NCI-H187 treated with DMSO at 0.1 percent for 48 hours (cell line): ENCODE measurements around the gene PPP1R11.

Source experiments
- DNase-seq: peaks from one replicate; lab custom pipeline; 2025; lab: John Stamatoyannopoulos, UW

The PPP1R11 gene

DNA sequence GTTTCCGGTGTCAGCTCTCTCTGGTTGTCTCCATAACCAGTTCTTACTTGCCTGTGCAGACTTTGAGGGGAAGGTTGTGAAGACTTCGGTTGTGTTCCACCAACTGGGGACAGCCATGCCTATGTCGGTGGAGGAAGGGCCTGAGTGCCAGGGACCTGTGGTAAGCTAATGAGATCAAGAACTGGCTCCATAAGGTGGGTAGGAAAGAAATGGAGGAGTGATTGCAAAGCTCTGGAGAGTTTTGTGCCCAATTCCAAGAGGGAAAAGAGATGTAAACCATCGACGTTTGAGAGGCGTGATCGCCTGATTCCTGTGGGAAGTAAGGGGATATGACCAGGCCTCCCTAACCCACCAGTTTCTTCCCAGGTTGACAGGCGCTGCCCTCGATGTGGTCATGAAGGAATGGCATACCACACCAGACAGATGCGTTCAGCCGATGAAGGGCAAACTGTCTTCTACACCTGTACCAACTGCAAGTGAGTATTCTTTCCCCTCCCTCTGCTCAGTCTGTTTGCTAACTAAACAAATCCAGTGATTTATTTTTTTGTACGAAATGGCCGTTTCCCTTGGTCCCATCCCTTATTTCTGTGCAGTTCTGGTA, 5.0 kb upstream of the PPP1R11 start:
- no peak for DNase-seq

DNA sequence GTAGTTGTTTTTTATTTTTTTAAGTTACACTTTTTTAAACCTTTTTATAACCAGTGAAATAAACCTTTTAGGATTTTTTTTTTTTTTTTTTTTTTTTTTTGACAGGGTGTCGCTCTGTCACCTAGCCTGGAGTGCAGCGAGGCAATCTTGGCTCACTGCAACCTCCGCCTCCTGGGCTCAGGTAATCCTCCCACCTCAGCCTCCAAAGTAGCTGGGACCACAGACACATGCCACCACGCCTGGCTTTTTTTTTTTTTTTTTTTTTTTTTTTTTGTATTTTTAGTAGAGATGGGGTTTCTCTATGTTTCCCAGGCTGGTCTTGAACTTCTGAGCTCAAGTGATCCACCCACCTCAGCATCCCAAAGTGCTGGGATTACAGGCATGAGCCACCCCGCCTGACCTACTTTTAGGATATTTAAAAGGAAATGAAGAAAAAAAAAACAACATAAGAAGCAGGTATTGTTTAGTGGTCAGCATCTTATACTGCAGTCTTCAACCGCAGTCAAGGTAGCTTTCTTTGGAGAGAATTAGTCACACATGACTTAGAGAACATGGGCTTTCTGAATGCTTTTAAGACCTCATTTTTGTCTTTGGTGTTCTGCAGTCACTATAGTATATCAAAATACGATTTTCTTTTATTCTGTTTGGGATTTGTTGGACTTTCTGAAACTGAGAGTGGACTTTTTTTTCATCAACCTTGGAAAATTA, 4.4 kb upstream of the PPP1R11 start:
- DNase-seq: no peak

DNA sequence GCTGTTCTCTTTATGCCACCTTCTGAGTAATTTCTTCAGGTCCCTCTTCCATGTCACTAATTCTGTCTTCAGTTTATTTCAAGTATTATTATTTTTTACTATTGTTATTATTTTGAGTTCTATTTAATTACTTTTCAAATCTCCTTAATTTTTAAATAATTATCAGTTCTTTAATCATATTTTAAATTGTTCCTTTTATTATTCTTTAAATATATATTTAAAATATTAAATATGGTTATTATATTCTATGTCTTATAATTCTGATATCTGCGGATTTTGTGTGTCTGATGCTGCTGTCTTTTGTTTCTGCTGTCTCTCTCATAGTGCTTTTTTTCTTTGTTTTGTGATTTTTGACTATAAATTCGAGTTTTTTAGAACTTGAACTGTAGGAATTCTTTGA, 3.7 kb upstream of the PPP1R11 start:
- DNase-seq: no peak

DNA sequence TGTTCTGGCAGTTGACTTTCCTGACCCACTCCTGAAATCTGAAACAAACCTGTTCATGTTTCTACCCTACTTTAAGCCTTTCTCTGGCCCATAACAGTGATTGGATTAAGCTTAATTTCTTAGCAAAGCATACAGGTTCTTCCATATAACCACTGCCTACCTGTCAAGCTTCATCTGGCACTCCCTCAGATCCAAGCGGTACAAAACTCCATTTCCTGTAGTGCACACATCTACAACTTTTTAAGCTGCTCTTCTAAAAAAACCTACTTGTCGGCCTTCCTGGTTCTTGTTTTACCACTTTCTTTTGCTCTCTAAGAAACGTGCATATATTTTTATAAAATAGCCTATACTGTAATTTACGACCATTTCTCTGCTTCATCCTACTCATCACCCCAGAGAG, 916 bp upstream of the PPP1R11 start:
- DNase-seq: no peak

DNA sequence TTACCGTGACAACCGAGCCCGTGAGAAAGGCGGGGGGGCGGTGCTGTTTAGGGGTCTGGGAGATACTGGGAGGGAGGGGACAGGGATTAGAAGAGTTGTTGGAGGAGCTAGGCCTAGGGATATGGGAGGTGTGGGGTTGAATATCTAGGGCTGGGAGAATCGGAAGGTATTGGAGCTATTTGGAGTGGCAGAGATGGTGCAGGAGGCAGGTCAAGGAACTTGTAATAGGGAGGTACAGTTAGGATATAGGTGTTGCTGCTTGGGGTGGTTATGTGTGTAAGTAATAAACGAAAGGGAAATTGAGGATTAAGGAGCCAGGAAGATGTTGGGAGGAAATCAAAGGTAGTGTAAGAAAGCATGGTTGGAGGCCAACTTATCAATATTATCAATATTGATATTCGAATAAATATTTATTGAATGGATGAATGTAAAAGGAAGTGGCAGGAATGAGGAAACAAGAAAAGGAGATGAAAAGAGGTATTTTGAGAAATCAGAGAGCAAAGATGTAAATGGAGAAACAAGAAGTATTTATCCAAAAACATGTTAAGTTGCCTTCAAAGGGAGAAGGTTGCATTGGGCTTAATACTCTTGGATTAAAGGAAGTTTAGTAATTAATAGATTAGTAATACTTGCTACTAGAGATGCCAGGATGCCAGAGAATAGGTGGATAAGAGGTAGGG, 602 bp downstream of the PPP1R11 start:
- DNase-seq: no peak

DNA sequence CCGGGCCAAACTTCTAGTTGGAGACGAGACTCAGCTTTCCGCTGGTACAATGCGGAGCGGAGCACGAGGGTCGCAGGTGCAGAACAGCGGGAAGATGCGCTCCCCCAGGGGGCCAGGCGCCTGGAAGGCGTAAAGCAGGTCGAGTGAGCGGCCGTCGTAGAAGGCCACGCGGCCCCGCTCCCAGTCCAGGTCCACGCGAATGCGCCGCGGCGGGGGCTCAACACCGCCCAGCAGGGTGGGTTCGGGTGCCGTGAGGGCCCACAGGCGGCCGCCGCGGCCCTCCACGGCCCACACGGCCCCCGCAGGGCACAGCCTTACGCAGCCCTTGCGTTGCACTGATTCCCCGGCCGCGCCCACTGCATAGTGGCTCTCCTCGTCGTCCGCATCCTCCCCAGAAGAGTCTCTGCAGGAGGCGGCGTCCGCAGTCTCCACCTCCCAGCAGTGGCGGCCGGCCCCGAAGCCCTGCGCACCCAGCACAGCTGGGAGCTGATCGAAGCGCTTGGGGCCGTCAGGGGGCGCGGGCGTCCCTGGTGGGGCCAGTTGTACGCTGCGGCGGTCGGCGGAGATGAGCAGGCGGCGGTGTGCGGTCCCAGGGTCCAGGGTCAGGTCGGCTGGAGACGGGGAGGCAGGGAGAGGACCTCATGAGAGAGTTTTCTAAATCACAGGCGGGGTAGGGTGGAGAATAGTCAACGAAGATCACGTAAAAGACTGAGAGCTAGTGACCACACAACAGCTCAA, 4.3 kb downstream of the PPP1R11 start:
- DNase-seq: no peak

DNA sequence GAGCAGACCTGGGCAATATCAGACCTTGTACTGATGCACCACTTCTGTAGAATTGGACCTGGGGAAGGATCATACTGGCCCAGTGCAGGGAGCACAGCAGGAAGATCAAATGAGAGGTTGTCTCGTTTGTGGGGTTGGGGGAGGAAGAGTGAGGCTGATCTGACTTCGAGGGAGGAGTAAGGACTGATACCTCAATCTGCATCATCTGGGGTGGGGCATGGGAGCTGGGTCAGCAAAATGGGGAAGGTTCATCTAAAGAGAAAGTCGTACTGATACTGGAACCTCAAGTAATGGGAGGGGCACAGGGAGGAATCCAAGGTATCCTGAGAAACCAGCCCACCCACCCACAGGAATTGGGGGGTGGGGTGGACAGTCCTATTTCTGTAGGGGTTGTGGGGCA, 4.9 kb downstream of the PPP1R11 start:
- no peak for DNase-seq

DNA sequence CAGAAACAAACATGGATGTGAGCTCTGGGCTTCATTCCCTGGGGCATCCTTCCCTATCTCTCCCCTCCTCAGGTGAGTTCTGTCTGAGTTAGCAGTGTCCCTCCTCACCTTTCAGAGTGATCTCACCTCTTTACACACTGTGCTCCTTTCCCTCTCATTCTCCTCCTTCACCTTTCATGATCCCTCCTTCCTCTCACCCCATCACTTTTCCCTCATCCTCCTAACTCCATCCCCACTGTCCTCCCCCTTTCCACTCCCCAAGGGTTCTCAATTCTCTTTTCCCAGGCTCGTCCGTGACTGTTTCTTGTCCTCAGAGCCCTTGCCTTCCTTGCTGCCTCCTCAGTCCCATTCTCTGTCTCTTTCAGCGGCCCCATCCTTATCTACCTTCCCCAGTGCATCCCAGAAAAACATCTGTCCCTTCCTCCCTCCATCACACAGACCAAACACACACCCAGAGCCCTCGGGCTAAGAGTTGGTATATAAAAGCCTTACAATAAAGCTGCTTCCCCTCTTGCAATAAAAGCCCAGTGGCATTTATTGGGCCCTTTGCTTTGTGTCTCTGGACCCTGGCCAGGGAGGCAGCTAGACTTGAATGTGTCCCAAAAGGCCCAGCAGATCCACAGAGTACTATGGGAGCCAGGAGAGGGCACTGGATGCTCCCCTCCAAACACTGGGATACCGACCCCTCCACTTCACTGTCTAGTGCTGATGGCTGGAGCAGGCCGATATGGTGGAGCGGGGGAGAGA, 6.7 kb downstream of the PPP1R11 start:
- no peak for DNase-seq

DNA sequence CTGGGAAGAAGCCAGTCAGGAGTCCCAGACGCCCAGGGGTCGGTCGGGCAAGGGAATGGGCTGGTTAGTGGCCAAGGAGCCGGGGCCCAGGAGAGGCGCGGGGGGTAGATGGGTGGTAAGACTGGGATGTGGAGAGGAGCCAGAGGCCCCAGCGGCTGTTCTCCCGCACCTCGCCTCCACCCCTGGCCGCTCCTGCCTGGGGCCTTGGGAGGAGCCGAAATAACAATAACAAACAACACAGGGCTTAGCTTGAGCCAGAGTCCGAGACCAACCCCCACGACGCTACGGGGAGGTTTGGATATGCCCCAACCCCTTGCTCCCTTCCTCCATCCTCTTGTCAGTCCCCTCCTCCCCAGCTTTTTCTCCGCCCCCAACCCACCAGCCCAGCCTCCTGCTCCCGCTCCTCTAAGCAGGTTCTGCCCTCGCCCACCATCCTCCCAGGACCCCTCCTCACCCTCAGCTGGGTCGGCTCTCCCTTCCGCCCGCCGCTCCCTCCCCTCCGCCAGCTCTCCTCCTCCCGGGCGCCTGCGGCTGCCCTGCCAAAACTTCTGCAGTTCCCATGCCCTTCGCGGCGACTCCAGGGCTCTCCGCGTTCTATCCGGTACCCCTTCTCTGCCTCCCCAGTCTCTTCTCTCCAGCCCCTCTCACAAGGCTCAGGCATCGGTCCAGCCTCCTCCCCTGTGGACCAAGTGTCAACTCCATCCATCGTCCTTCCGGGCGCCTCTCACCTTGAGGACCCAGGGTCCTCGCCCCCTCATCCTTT, 7.5 kb downstream of the PPP1R11 start:
- no peak for DNase-seq

DNA sequence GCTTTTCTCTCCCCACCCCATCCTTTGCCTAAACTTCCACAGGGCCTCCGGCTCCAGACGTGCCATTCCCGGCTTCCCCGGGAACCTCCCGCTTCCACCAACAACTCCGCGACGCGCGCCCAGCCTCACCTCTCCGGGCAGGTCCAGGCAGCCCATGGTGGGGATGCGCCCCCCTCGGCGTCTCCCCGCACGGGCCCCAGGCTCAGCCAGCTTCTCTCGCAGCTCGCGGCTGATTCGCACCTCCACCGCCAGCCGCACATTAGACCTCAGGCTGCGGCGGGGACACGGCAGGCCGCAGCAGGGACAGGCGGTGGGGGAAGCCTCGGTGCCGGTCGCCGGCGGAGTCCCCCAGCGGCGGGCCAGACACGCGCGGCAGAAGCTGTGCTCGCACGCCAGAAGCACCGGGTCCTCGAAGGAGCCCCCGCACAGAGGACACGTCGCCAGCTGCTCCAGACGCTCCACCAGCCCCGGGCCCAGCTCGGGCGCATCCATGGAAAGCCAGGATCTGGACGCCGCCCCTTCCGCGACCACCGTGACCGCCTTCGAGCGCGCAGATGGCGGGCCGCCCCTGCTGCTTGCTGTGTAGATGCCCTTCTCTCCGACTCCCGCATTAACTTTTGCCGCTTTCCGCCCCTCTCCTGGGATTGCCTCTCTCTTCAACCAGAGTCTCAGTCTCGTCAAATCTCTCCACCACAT, 8.2 kb downstream of the PPP1R11 start, which contains the start of gene RNF39:
Gene RNF39 (minus strand): TSS at position 676 of the 696 bp plus-strand sequence. CDS start 184 bp downstream, at position 492.
- DNase-seq: no peak

DNA sequence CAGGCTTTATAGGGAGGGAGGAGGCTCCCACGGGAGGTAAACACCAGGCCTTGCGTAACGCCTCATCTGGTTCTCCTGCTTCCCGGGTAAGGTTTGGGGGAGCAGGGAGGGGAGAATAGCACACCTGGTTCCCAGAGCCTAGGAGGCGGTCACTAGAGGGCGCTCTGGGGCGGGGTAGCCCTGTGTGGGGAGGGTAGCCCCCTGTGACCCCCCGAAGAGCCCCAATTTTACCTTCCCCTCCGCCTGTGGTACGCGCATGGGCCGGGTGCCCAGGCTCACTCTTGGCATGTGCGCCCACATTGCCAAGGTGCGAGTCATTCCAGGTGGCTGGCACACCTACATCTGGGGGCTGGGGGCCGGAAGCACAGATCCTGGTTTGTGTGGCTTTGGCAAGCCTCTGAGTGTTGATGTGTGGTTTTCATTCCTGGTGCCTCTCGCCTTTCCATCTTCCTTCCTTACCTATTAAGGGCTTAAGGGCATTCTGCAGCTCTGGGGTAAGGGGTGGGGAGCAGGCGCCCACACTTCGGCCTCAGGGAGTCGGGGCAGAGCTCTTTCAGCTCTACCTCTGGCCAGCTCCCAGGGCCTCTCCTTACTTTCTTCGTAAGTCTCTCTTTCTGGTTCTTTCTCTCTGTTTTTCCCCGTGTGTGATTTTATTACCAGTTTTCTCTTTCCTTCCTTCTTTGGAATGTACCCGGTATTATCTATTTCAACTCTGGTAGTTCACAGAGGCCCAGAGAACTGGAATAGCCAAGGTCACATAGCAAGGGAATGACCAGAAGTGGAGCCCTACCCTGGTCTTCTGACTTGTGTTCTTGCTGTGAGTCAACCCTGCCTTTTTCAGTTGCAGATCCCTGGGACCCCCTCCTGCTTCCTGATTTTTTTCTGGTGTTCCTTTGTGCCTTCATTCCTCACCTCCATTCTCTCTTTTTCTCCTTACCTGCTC, 9.1 kb downstream of the PPP1R11 start:
- no peak for DNase-seq

DNA sequence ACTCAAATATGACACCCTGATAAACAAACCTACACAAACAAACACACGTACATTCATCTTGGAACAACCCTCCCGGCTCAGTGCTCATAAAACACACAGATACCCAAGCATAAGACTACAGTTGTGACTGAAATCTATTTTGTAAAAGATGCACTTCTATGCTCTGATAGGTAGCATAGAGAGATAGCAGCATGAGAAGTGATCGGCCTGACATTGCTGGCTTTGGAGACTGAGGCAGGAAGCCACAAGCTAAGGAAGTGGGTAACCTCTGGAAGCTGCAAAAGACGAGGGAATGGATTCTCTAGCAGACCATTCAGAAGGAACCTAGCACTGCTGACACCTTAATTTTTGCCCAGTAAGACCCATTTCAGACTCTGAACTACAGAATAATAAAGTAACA, 10.2 kb downstream of the PPP1R11 start:
- DNase-seq: no peak

DNA sequence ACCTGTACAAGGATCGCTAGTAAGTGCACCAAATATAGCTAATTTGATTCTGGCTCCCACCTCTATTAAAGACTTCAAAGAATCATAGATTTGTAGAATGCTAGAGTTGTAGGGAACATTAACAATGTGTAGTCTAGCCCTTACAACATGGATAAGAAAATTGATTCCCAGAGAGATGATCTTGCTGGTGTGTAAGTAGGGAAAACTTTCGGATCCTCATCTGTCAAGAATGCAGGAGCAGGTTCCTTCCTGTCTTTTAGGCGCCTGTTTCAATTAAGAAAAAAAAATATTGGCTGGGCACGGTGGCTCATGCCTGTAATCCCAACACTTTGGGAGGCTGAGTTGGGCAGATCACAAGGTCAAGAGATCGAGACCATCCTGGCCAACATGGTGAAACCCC, 20.9 kb downstream of the PPP1R11 start:
- DNase-seq: no peak

DNA sequence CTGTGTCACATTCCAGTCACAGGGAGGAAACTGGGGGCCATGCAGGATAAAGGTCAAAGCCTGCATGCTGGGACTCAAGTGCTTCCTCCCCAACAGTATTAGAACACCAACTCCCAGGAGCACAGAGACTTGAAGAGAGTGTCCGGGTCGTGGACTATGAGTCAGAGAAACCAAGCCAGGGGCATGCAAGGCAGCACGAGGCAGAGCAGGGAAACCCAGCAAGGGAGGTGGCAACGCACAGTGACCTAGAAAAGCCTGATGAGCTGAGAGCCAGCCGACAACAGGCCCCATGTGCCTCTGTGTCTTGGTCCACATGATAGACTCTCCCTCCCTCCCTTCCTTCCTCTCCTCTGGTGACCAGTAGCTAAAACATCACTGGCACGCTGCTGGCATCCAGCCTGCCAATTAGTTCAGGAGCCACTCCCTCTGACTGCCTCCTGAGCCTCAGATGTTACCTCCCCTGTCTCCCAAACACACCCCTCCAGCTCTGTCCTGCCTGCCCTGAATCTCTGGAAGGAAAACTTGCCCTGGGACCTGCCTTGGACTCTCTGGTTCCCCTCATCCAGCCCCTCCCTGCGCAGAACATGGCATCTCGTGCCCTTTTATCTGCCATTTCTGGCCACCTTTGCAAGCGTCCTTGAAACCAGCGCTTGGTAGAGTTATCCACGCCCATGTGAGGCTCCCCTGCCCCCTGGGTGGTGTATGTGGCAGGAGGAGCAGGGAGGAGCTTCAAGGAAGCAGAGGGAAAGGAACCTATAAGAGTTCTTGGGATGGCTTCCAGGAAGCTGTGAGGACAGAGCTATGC, 24.8 kb downstream of the PPP1R11 start:
- no peak for DNase-seq

DNA sequence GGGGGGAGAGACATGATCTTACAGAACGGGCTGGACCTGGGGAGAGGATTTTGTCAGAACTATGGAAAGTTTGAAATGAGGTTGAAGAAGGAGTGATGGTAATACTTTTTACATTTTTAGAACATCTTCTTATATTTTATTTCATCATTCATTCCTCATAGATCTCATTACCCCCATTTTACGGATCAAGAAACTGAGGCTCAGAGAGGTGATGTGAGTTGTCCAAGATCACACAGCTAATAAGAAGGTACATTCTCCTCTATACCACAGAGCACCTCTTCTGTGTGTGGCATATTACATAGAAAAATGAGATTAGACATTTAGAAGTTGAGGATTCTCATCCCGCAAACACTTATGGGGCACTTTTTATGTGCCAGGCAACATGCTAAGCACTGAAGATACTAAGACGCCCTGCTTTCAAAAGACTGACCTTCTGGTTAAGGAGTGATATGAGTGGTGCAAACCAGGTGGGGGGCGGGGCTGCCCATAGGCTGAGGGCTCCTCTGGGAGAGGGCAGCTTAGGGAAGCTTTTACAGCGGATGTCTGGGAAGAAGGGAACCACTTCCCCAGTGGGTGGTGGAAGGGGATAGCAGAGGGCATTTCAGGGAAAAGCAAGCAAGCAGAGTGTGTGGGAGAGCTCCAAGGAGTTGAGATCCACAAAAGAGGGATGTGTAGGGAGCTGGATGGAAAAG, 26.0 kb downstream of the PPP1R11 start:
- no peak for DNase-seq

DNA sequence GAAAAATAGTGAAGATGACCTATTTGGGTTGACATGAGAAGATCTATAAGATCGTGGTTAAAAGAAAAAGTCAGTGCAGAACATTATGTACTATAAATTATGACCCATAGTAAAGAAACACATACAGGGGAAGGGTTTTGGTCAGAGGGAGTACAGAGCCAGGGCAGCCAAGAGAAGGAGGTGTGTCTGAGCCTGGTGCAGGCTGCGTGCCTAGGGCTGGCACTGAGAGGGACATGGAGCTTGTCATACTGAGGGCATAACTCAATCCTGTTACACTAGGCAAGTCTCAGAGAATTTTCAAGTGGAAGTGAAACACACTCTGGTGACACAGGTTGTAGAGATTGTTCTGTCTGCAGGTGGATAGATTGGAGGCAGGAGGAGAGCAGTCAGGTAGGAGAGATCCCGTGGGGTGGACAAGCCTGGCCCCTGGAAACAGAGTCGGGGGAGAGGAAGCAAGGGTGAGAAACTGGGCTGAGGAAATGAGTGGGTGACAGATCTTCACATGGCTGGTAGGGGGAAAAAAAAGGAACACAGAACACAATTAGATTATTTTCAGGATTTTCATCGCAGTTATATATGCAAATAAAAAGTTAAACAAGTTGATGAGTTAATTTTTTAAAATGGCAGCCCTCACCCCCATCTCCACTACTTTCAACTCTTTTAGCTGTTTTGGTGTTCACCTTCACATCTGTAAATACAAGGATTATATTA, 27.1 kb downstream of the PPP1R11 start:
- no peak for DNase-seq

DNA sequence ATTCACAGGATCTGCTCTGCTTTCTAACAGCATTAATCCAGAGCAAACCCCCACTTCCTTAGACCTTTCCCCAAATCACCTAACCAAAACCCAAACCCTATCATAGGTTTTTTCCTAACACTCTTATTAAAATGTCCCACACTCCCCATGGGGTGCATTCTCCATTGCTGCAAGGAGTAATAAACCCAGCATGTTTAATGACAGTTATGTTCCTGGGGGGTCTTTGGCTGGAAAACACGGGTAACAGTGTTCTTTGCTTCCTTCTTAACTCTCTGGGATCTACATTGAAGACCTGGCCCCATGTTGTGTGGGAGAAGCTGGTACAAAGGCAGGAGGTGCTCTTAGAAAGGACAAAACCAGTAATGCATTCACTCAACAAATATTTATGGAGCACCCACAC, 29.8 kb downstream of the PPP1R11 start:
- no peak for DNase-seq
